Mucosa of descending colon (tissue), 3 donors: ENCODE results near the gene QRFPR. TPM values are rescaled to one million over a fixed set of nuclear protein-coding genes. Genes with fewer than 3 reads are reported as not detected.

ENCODE experiments used
- ATAC-seq: fragments of 200-7000 bp; cut with Tn5 transposase; one replicate; pipeline ENCODE4 v1.9.1; 2020; ENCODE audit warnings: mild to moderate bottlenecking, moderate library complexity
- DNase-seq, 3 donors: peaks; one replicate each; pipeline ENCODE4 v3.0.0-alpha.2; 2020
- H3K36me3 ChIP-seq: fragments of 200-600 bp; one replicate; pipeline ENCODE4 v1.8.0; 2021; ENCODE audit warnings: low read depth, mild to moderate bottlenecking
- H3K4me1 ChIP-seq: fragments of 200-600 bp; one replicate; pipeline ENCODE4 v1.8.0; 2021; ENCODE audit warnings: low read depth, mild to moderate bottlenecking
- H3K4me3 ChIP-seq: fragments of 200-600 bp; one replicate; pipeline ENCODE4 v1.8.0; 2021; ENCODE audit warnings: mild to moderate bottlenecking
- H3K9me3 ChIP-seq: fragments of 200-600 bp; one replicate; pipeline ENCODE4 v1.8.0; 2021; ENCODE audit warnings: mild to moderate bottlenecking
- CTCF ChIP-seq: fragments of 200-600 bp; IDR thresholded peaks from one replicate; pipeline ENCODE4 v1.8.0; 2022; ENCODE audit warnings: antibody characterized with exemption, mild to moderate bottlenecking
- intact Hi-C, 2 donors: fragments of 100-400 bp; cut with DNase I in 1 of 2; cut with micrococcal nuclease in 1 of 2; formaldehyde crosslinking; loops; one replicate each; pipeline versions ENCODE4 v1.11.0 to v1.11.1; 2022; cut with DNase I, micrococcal nuclease
- total RNA-seq, 3 donors: library from RNA; stranded (reverse); fragmentation: NEBNext Ultra II Directional in 2 of 3; extraction: Animal tissue kit (Norgen Biotek cat#: 25700) in 2 of 3; gene quantifications; one replicate each; pipeline versions ENCODE4 v1.2.1 to v1.2.4, GENCODE V29; 2021 to 2023
- donor health status: DM: no; HTN: no; CAD: no; lungs with moderate emphysema.
- donor health status: DM: no; HTN: no; CAD: no.
- donor health status: DM: no; HTN: yes; CAD: no.

The QRFPR gene
- total RNA-seq, 3 donors from 2014 or later = not detected

DNA sequence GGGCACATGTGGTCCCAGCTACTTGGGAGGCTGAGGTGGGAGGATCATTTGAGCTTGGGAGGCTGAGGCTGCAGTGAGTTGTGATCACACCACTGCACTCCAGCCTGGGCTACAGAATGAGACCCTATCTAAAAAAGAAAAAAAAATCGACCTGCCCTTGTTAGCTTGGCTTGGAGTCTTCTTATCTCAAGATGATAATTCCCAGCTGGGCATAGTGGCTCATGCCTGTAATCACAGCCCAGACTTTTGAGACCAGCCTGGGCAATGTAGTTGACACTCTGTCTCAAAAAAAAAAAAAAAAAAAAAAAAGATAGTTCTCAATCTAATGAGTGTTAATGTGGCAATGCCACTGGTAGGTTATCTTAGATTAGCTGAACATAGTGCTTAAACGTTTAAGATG is 41.0 kb downstream of the QRFPR start:
- ATAC-seq = no peak
- intact Hi-C loops = no loop called here
- no peaks in the 10 kb centered on the region for H3K36me3 ChIP-seq
- no peaks in the 10 kb centered on the region for H3K4me1 ChIP-seq
- H3K4me3 ChIP-seq = no peak overlapping the region
- no peak for TF ChIP-seq CTCF
- H3K9me3 ChIP-seq = no peaks in the 10 kb centered on the region
- no peak for DNase-seq

- ATAC-seq (no peak), DNase-seq (no peak)
- Histone ChIP-seq H3K4me1 (no peaks in the 10 kb centered on the region), H3K9me3 (no peaks in the 10 kb centered on the region), H3K36me3 (no peaks in the 10 kb centered on the region), H3K4me3 (no peak overlapping the region)
- no peak for TF ChIP-seq CTCF
- intact Hi-C loops = no loop called here
These were observed 41.5 kb downstream of the QRFPR start for GRCh38 chr4:121339307-121339706.

DNA sequence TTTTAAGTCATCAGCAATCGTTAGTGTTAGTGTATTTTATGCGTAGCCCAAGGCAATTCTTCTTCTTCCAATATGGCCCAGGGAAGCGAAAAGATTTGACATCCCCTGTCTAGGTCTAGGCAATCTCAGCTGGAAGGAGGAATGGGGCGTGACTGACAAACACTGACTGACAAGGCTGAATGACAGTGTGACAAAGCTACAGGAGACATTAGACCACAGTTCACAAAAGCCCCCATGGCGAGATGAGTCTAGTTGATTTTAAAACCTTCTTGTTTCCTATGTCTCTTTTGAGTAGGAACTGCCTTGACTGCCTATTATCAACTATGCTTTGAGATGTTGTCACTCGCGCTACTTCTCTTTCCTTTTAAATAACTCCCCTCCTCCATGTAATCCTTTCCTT is 42.3 kb downstream of the QRFPR start:
- no peak overlapping the region for H3K4me3 ChIP-seq
- H3K36me3 ChIP-seq = no peaks in the 10 kb centered on the region
- no peak for DNase-seq
- ATAC-seq = no peak
- no peak for TF ChIP-seq CTCF
- no peaks in the 10 kb centered on the region for H3K9me3 ChIP-seq
- no peaks in the 10 kb centered on the region for H3K4me1 ChIP-seq
- intact Hi-C loops = no loop called here

- Histone ChIP-seq H3K4me1 (no peaks in the 10 kb centered on the region), H3K9me3 (no peaks in the 10 kb centered on the region), H3K4me3 (no peak overlapping the region), H3K36me3 (no peaks in the 10 kb centered on the region)
- no peak for TF ChIP-seq CTCF
- ATAC-seq (no peak), DNase-seq (no peak)
- intact Hi-C loops = no loop called here
These were observed 44.1 kb downstream of the QRFPR start for GRCh38 chr4:121336706-121337105.

- TF ChIP-seq CTCF = no peak
- no peak for ATAC-seq
These were observed 50.6 kb downstream of the QRFPR start for GRCh38 chr4:121330180-121330665.

DNA sequence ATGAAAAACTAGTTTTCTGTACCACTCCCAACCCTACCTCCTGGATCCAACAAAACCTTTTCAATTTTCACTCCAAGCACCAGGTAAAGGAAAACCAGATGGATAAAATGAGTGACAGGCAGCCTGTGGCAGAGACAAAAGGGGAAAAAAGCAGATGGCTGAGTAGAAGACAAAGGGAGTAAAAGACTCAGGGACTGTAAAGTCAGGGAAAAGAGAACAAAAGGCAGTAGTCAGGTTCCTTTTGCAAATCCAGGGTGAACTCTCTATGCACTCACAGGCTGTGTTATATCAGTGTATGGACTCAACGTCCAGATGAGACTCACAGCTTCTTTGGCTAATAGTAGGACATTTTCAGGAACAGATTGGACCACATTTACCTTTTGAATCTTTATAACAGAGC is 54.2 kb downstream of the QRFPR start:
- Histone ChIP-seq H3K36me3 (no peaks in the 10 kb centered on the region), H3K9me3 (no peaks in the 10 kb centered on the region), H3K4me3 (no peak overlapping the region), H3K4me1 (no peaks in the 10 kb centered on the region)
- no peak for TF ChIP-seq CTCF
- ATAC-seq (no peak), DNase-seq (no peak)
- intact Hi-C loops = no loop called here

More at GRCh38 chr4:121330180-121330665, 50.6 kb downstream of the QRFPR start:
- intact Hi-C loops = no loop called here
- no peak overlapping the region for H3K4me3 ChIP-seq
- no peak for DNase-seq
- H3K9me3 ChIP-seq = no peaks in the 10 kb centered on the region
- no peaks in the 10 kb centered on the region for H3K4me1 ChIP-seq
- no peaks in the 10 kb centered on the region for H3K36me3 ChIP-seq
